Hypothalamus (tissue), 51 donors: ENCODE measurements around the gene RPL34.
"Not testable (repeated sequence)": the region's sequence is repeated elsewhere in the genome, so short reads cannot be mapped to it uniquely, and the experiment has no call there.

ENCODE experiments used
- DNase-seq, 51 donors: peaks; one replicate each; lab custom pipeline; 2025; lab: John Stamatoyannopoulos, UW

Gene RPL34

GRCh38 chr4:108620101-108620932 lies at the start of gene RPL34:
TSS of gene RPL34 (plus strand) at chr4:108620576. CDS start at chr4:108621960, 1,384 bp downstream.
- peak; percentile 34 to 98 (median 94) for DNase-seq

- no peak for DNase-seq
Measured at GRCh38 chr4:108570993-108571569, 49.3 kb upstream of the RPL34 start.

GRCh38 chr4:108574402-108574801 lies 46.0 kb upstream of the RPL34 start:
- no peak for DNase-seq

- DNase-seq, result no peak
Measured at GRCh38 chr4:108581083-108581482, 39.3 kb upstream of the RPL34 start.

- DNase-seq, result no peak
Measured at GRCh38 chr4:108586778-108587177, 33.6 kb upstream of the RPL34 start.

- no peak for DNase-seq
Measured at GRCh38 chr4:108588878-108589277, 31.5 kb upstream of the RPL34 start.

DNA sequence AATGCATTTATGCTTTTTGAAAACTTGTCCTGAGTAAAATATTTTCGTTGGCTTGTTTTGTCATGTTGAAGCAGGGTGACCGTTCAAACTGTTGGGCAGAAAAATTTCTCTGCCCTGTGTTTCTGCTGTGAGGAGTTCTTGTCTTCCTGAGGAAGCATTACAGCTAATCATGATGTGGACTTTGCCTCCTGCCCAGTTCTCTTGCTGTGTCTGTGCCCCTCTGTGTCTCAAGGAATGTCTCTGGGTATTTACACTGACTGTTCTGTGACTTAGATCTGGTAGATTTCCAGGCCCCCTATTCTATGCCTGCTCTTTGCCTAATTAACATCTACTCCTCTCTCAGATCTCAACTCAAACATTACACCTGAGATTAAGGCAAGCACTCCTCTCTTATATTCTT lies 30.4 kb upstream of the RPL34 start:
- DNase-seq, result no peak

GRCh38 chr4:108590776-108591175 lies 29.6 kb upstream of the RPL34 start:
- DNase-seq, result no peak

- no peak for DNase-seq
Measured at GRCh38 chr4:108592674-108592986, 27.7 kb upstream of the RPL34 start.

- not testable (repeated sequence) for DNase-seq
Measured at GRCh38 chr4:108594296-108594695, 26.1 kb upstream of the RPL34 start.

DNA sequence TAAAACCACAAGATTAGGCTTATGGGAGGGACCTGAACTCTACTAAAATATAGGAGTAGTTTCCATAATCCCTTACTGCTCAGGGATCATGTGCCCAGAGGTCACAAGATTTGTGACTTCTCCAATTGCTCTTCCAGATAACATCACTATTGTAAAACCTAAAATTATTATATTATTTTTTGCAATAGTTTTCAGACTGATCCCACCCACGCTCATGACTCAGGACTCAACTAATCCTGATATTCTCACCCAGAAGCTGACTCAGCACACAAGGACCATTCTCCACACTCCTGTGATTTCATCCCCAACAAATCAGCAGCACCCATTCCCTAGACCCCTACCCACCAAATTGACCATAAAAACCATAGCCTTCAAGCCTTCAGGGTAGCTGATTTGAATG lies 24.0 kb upstream of the RPL34 start:
- DNase-seq, result no peak

DNA sequence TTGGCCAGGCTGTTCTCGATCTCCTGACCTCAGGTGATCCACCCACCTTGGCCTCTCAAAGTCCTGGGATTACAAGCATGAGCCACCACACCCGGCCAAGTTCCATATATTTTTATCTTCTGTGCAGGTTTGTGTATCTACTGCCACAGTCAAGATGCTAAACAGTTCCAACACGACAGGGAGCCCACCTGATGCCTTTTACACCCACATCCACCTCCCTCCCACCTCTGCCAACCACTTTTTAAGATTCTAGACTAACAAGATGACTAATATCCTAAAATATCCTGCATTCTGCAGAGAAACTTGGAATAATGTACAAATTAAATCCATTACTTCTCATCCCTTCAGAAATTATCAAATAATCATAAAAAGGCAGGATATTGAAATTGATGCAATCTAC lies 19.3 kb upstream of the RPL34 start:
- DNase-seq, result peak in 1 of 51 donors; percentile 7

- no peak for DNase-seq
Measured at GRCh38 chr4:108601532-108601931, 18.8 kb upstream of the RPL34 start.

DNA sequence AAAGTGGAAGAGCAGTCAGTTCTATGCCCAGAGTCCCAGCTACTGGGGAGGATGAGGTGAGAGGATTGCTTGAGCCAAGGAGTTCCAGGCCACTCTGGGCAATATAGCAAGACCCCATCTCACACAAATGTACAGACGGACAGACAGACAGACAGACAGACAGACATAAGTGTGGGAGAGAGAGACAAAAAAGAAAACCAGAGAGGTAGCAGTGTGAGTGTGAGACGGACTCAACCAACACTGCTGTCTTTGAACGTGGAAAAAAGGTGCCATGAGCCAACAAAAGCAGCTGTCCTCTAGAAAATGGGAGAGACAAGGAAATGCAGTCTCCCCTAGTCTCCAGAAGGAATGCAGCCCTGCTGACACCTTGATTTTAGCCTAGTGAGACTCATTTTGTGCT lies 18.2 kb upstream of the RPL34 start:
- DNase-seq, result no peak

GRCh38 chr4:108607079-108607815 lies 13.1 kb upstream of the RPL34 start:
- no peak for DNase-seq

DNA sequence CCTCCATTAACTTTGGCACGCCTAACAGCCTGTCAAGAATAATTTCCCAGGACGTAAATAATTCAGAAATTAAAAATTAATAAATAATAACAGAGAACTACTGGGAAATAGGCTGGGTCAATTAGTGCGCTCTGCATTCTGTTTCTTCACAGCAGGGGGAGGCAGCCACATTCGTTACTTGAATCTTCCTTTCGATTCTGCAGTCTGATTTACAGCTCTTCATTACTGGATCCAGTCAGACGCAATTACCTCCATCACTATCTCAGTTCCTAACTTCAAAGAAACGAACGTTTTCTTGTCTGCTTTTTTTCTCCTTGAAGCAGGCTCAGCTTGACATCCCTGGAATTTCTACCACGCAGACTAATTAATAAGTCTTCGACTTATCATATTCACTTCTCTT lies 9.0 kb upstream of the RPL34 start:
- peak in 4 of 51 donors; percentile 1 to 18 (median 5) for DNase-seq

DNA sequence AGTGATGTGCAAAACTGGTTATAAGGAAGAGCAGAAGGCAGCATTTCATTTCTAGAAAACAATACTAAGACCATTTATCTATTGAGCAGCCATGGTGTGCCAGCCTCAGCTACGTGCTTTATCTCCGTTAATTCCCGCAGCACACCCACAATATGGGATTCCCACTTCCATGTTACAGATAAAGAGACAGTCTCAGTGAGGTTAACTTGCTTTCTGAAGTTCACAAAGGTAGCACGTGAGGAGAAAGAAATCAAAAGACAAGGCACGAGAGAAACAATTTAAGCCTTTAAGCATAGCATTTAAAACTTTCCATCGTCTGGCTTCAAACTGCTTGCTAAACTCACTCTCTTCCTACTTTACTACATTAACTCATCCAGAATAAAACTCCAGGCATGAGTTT lies 8.0 kb upstream of the RPL34 start:
- DNase-seq, result no peak

- no peak for DNase-seq
Measured at GRCh38 chr4:108619372-108620100, 840 bp upstream of the RPL34 start.

- no peak for DNase-seq
Measured at GRCh38 chr4:108620933-108621905, 843 bp downstream of the RPL34 start.

DNA sequence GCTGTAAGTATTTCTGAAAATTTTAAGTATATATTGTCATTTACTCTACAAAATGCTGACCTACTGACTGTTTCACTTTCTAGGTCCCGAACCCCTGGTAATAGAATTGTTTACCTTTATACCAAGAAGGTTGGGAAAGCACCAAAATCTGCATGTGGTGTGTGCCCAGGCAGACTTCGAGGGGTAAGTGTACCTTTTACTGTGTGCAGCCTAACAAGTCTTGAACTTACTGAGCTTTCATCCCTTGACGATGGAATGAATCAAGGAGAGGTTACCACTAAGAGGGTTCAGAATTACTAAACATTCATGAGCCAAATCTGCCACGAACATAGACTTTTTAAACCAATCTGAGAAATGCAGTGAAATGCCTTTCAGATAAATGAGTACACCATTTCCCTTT lies 1.6 kb downstream of the RPL34 start:
- no peak for DNase-seq
